Natural killer cell (primary cell): ENCODE measurements around the gene IL4I1. TPM values are rescaled to one million over a fixed set of nuclear protein-coding genes. Genes with fewer than 3 reads are reported as not detected.

ENCODE experiments used
- ATAC-seq, 3 donors: fragments of 150-1000 bp in 2 of 3; fragments of 200-7000 bp in 1 of 3; cut with Tn5 transposase; 1 replicate in 1 of 3; 2 replicates in 2 of 3; pipeline ENCODE4 v1.10.0; 2021; ENCODE audit warnings: mild to moderate bottlenecking in 2 of 3, moderate library complexity in 2 of 3
- DNase-seq, 2 donors: peaks; one replicate each; pipeline versions ENCODE4 v3.0.0 to v3.0.0-alpha.2; 2013 to 2021; ENCODE audit warnings: mixed read lengths in 1 of 2
- H3K27ac ChIP-seq: one replicate; pipeline ENCODE4 v1.5.1; 2013; ENCODE audit warnings: mild to moderate bottlenecking, low read length
- H3K27me3 ChIP-seq: one replicate; pipeline ENCODE4 v1.6.1; 2013; ENCODE audit warnings: low read length; ENCODE audit not compliant: control insufficient read depth, insufficient read depth
- H3K36me3 ChIP-seq: one replicate; pipeline ENCODE4 v1.6.1; 2013; ENCODE audit warnings: low read length; ENCODE audit not compliant: control insufficient read depth, insufficient read depth
- H3K4me1 ChIP-seq: one replicate; pipeline ENCODE4 v1.6.1; 2013; ENCODE audit warnings: low read length; ENCODE audit not compliant: control insufficient read depth, insufficient read depth
- H3K4me3 ChIP-seq: one replicate; pipeline ENCODE4 v1.5.1; 2013; ENCODE audit warnings: low read length
- H3K9me3 ChIP-seq: one replicate; pipeline ENCODE4 v1.6.1; 2013; ENCODE audit warnings: low read length; ENCODE audit not compliant: control insufficient read depth, insufficient read depth
- H3K27ac Mint-ChIP-seq, 2 donors: one replicate each; pipeline ENCODE4 v1.8.0; 2022; ENCODE audit warnings: mild to moderate bottlenecking in 2 of 2, mixed read lengths in 2 of 2, moderate library complexity in 1 of 2
- H3K27me3 Mint-ChIP-seq, 2 donors: one replicate each; pipeline ENCODE4 v1.8.0; 2022; ENCODE audit warnings: low read depth in 2 of 2, mixed read lengths in 2 of 2
- H3K36me3 Mint-ChIP-seq: one replicate; pipeline ENCODE4 v1.8.0; 2022; ENCODE audit warnings: mixed read lengths
- H3K4me1 Mint-ChIP-seq, 2 donors: one replicate each; pipeline ENCODE4 v1.8.0; 2022; ENCODE audit warnings: mixed read lengths in 2 of 2
- H3K4me3 Mint-ChIP-seq: one replicate; pipeline ENCODE4 v1.8.0; 2022; ENCODE audit warnings: mild to moderate bottlenecking, moderate library complexity, mixed read lengths
- H3K9me3 Mint-ChIP-seq, 2 donors: one replicate each; pipeline ENCODE4 v1.8.0; 2022; ENCODE audit warnings: mixed read lengths in 2 of 2
- CTCF ChIP-seq: fragments of 200-600 bp; IDR thresholded peaks from one replicate; pipeline ENCODE4 v1.8.0; 2022; ENCODE audit warnings: antibody characterized with exemption
- WGBS: methylation state at CpG from one replicate; pipeline ENCODE4 v1.1.7; 2013; ENCODE audit warnings: missing lambda C conversion rate; ENCODE audit not compliant: insufficient coverage; 5-methylcytosine and 5-hydroxymethylcytosine counted together
- intact Hi-C: fragments of 100-400 bp; cut with micrococcal nuclease; formaldehyde crosslinking; loops from one replicate; pipeline ENCODE4 v1.14.2; 2022
- total RNA-seq, 4 donors: library from RNA; stranded (reverse); fragments of 120-200 nt in 1 of 4; gene quantifications; one replicate each; pipeline versions ENCODE4 v1.2.3 to v1.2.4, GENCODE V29; 2013 to 2022

IL4I1 gene
- total RNA-seq, 3 donors from 2014 or later (not counting 1 experiment from before 2014, with no cell fraction given), result 3.0 to 3.8 (median 3.4) TPM

DNA sequence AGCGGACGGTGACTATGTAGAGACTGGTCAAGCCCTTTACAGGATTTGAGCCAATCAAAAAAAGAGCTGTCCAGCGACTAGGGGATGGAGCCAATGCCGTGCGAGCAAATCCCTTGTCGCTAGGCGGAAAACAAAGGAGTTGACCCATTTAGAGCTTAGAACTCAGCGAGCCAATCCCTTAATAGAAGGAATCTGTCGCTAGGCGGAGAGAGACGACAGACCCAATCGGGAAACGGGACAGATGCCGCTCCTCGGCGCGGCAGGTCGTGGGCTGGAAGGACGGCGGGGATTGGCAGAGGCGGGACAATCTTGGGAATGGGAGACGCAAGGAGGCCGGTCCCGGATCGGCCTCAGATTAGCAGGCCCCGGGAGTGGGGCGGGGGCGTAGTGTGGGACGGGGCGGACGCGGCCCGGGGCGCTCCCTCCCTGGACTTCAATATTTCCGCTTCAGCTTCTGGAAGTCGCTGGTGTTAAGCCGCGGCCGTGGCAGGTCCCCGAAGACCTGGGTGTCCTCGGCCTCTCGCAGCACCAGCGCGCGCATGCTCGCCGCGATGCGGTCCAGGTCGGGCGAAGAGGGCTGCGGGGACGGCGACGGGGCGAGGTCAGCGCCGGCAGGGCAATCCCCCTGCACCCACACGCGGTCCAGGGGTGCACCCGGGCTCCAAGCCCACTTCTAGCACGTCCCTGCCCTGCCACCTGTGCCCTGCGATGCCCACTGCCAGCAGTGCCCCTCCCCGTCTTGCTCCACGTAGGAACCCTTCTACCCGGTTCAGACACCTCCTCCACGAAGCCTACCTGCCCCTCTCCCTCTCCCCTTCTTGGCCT, 27.0 kb downstream of the IL4I1 start:
- H3K9me3 ChIP-seq, result no peaks in the 10 kb centered on the region
- DNase-seq, result peak; percentile 90 to 96
- intact Hi-C loops, result loop anchor here (1.0 to 5.0 kb wide), 3 partner anchors 8 to 192 kb away; partner anchors contain the start of genes AKT1S1, AP2A1, PRMT1 and TBC1D17
- H3K27ac Mint-ChIP-seq, result no peak overlapping the region
- H3K27ac ChIP-seq, result peak overlapping the region; percentile 88
- WGBS, result under 1% methylated on average over 67 of the region's 67 CpGs
- H3K9me3 Mint-ChIP-seq, result no peaks in the 10 kb centered on the region
- H3K36me3 Mint-ChIP-seq, result no peaks in the 10 kb centered on the region
- H3K4me1 Mint-ChIP-seq, result peaks cover 18 to 20% of the 10 kb centered on the region in 2 donors
- no peaks in the 10 kb centered on the region for H3K27me3 Mint-ChIP-seq
- H3K27me3 ChIP-seq, result no peaks in the 10 kb centered on the region
- peaks cover 51% of the 10 kb centered on the region for H3K4me1 ChIP-seq
- peaks cover 7% of the 10 kb centered on the region for H3K36me3 ChIP-seq
- ATAC-seq, result peak; percentile 76 to 90 (median 81)
- no peak for TF ChIP-seq CTCF
- H3K4me3 Mint-ChIP-seq, result no peak overlapping the region
- peak overlapping the region; percentile 68 for H3K4me3 ChIP-seq

- Histone ChIP-seq H3K4me1 (peaks cover 51% of the 10 kb centered on the region), H3K27ac (peak overlapping the region; percentile 88), H3K9me3 (no peaks in the 10 kb centered on the region), H3K4me3 (peak overlapping the region; percentile 26), H3K27me3 (no peaks in the 10 kb centered on the region), H3K36me3 (peaks cover 11% of the 10 kb centered on the region)
- 5% methylated on average over 13 of the region's 15 CpGs for WGBS
- peaks cover 20 to 22% of the 10 kb centered on the region in 2 donors for H3K4me1 Mint-ChIP-seq
- peak overlapping the region; percentile 35 for H3K4me3 Mint-ChIP-seq
- ATAC-seq, result peak; percentile 0 to 2 (median 0)
- TF ChIP-seq CTCF, result no peak
- H3K27ac Mint-ChIP-seq, result no peak overlapping the region
- H3K9me3 Mint-ChIP-seq, result no peaks in the 10 kb centered on the region
- DNase-seq, result no peak
- no peaks in the 10 kb centered on the region for H3K36me3 Mint-ChIP-seq
- intact Hi-C loops, result loop anchor here (1.0 to 5.0 kb wide), 3 partner anchors 8 to 192 kb away; partner anchors contain the start of genes AKT1S1, AP2A1, PRMT1 and TBC1D17
- H3K27me3 Mint-ChIP-seq, result no peaks in the 10 kb centered on the region
Observed at GRCh38 chr19:49869009-49869483, 27.6 kb downstream of the IL4I1 start.

DNA sequence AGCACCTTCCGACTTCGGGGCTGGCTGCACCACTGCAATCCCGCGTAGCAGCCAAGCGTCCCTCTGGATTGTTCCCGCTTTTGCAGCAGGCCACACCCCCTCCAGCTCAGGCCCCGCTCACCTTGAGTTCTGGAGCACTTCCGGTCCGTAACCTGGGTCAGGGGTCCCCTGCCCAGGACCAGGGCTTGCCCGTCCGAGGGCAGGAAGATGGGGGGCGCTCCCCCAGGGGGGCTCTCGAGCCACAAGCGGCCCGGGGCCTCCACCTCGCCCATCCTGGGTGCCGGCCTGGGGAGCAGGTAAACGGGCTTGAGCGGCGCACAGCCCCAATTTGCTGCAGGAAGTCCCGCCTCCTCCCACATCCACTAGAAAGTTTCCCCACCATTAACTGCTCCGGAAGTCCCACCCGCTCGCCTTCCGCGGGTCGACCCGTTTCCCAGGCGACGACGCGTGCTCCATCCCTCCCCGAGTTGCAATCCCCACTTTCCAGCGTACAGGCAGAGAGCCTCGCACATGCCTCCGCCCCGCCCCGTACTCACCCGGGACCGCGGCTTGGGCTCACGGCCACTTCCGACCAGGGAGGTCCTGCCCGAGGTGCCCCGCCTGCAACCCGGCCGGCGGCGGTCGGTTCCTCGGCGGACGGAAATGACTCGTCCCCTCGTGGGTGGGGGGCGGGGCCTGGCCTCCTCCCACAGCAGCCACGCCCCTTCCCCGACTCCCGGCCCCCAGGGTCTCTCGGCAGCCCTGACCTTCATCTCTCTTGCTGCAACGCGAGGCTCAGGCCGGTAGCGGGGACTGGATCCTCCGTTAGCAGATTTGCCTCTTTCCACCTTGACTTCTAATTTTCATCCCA, 29.5 kb downstream of the IL4I1 start, which contains the start of gene PNKP:
TSS of gene PNKP (minus strand) at position 644 of the 850 bp plus-strand sequence. CDS start at position 272, 372 bp downstream.
- H3K9me3 Mint-ChIP-seq, result no peaks in the 10 kb centered on the region
- H3K4me1 Mint-ChIP-seq, result peaks cover 20 to 27% of the 10 kb centered on the region in 2 donors

More for the DNA sequence above, 29.5 kb downstream of the IL4I1 start, which contains the start of gene PNKP:
- no peaks in the 10 kb centered on the region for H3K27me3 ChIP-seq
- WGBS, result under 1% methylated on average over 65 of the region's 65 CpGs
- TF ChIP-seq CTCF, result no peak
- DNase-seq, result peak; percentile 81 to 94
- intact Hi-C loops, result loop anchor here (1.0 to 5.0 kb wide), 4 partner anchors 14 to 190 kb away; partner anchors contain the start of genes AP2A1 and PRMT1
- peaks cover 25% of the 10 kb centered on the region for H3K36me3 ChIP-seq
- peak within 1 kb of the TSS; percentile 98 for H3K27ac ChIP-seq
- peak within 1 kb of the TSS; percentile 99 for H3K4me3 Mint-ChIP-seq
- ATAC-seq, result peak; percentile 53 to 74 (median 60)
- no peaks in the 10 kb centered on the region for H3K9me3 ChIP-seq
- no peaks in the 10 kb centered on the region for H3K27me3 Mint-ChIP-seq
- H3K4me1 ChIP-seq, result peaks cover 51% of the 10 kb centered on the region
- H3K4me3 ChIP-seq, result peak within 1 kb of the TSS; percentile 81
- H3K36me3 Mint-ChIP-seq, result no peaks in the 10 kb centered on the region
- H3K27ac Mint-ChIP-seq, result no peak within 1 kb of the TSS
